GM19372 (cell line): ENCODE results near the gene MMP23B.

ENCODE experiments used
- ATAC-seq: cut with Tn5 transposase; IDR thresholded peaks from one replicate; pipeline ENCODE4 v1.9.1; 2021; ENCODE audit warnings: mild to moderate bottlenecking, low read depth, moderate library complexity; ENCODE audit not compliant: unreplicated experiment

The MMP23B gene

DNA sequence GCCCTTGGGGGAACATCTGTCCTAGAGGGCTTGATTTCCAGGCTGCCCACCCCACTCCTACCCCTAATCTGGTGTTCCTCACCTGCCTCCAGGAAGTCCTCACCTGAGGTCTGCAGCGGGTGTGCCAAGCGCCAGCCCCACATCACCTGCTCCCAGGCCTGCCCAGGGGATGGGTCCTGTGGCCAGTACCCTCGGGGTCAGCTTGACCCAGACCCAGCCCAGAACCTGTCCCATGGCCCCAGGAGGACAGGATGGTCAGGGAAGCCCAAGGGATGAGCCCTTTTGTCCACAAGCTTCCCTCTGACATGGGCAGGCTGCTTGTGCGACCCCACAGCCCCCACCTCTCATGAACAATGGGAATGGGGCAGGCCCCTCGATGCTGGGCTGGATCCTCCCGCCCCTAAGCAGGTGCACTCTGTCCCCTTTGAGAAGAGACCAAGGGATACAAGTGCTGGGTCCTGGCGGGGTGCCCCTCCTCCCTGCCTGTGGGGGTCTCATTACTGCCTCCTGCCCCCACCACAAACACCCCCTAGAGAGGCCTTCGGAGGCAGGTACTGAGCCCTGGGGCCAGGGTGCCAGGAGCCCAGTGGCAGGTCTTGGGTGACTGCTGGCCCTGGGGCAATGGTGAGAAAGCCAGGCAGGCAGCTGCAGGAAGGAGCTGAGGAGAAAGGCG lies 13.4 kb upstream of the MMP23B start:
- ATAC-seq = no peak

DNA sequence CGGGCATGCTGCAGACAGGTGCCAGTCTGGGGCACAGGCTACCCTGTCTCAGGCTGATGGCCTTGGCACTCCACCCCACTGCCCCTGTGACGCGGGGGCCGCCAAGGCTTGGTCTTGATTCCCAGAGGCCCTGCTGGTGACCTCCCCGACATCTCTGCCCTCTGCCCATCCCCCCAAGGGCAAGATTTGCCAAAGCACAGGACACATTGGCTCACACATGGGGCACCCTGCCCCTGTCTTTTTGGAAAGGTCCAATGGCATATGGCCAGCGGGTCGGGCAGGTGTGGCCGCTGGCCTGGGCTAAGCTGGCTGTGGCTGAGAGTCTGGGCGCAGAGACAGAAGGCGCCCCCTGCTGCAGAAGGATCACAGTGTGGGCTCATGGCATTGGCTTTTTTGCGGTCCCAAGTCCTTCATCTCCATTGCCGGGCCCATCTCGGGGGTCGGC lies 12.0 kb upstream of the MMP23B start:
- no peak for ATAC-seq

DNA sequence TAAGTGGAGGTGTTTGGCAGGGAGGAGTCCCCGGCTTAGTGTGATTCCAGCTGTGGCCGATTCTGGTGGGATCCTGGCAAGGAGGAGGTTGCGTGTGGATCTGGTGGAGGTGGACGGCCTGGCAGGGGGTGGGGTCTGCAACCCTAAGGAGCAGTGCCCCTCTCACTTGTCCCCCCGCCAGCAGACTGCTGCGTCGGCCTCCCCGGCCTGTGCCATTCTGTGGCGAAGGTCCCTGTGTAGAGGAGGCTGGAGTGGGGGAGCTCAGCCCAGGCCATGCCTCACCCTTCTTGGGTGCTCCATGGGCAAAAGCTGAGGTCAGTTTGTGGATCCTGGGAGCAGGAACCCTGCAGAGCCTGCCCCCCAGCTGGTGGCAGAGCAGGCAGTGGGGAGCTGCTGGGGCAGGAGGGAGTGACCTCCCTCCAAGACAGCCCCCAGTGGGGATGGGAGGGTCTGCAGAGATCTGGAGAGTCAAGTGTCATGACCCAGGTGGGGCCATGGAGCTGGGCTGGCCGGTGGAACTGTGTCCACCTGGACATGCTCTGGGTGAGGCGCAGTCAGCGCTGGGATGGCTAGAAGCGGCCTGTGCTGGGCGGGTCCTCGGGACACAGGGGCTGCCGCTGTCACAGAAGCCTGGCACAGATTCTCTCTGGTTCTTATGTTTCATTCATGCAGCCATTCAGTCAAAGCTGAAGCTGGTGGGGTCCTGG lies 11.4 kb upstream of the MMP23B start:
- no peak for ATAC-seq

DNA sequence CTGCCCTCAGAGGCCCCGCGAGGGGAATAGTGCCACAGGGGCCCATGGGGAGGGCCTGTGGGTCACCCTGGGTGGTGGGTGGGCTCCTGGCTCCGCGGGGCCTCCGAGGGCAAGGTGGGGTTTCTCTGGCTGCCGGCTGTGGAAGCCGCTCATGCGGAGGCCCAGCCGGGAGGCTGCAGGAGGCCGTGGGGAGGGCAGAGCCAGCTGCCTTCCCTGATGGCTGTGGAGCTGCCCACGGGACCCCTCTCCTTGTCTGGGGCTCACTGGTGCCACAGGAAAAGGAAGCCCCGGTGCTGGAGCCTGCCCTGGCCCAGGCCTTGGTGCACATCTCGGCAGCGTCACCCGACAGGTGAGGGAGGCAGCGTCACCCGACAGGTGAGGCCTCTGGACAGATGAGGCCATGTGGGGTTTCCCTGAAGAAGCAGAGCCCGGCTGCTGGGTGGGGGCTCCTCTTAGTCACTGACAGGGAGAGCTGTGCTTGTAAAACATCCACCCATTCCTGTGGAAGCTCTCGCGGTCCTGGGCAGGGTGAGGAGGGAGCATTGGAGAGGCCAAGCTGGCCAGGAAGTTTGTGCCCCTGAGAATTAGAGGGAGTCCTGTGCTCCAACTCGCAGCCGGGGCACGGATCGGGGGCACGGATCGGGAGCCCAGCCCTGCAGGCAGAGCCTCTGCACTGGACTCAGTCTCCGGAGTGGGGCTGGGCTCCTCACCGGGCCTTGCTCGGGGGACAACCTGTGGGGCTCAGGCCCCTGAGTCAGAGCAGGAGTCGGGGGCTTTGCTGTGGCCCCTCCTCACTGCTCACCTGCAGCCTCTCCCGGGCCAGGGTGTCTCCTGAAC lies 10.6 kb upstream of the MMP23B start:
- no peak for ATAC-seq

- ATAC-seq = no peak
Measured at GRCh38 chr1:1622010-1622787, 9.8 kb upstream of the MMP23B start.

DNA sequence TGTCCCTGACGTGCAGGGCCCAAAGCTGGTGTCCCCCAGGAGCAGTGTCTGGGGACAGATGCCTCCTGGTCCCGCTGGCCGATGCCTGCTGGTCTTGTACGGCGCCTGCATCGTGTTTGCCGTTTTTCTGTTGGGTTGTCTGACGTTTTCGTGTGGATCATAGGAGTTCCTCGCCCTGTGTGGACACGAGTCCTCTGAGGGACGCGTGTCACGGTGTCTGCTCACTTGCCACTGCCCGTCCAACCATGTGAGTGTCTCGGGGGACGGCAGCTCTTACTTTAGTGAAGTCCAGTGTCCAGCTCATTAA lies 9.2 kb upstream of the MMP23B start:
- ATAC-seq = no peak

DNA sequence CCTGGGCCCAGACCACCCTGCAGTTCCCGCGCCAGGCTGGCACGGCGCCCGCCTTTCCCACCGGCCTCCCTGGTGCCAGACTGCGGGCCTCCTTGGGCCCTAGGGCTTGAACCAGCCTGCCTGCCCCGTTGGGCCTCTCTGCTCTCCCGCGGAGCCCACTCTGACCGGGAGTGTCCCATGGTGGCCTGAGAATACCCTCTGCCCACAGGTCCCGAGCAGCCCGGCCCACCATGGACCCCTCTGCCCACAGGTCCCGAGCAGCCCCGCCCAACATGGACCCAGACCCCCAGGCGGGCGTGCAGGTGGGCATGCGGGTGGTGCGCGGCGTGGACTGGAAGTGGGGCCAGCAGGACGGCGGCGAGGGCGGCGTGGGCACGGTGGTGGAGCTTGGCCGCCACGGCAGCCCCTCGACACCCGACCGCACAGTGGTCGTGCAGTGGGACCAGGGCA lies 8.8 kb upstream of the MMP23B start:
- no peak for ATAC-seq

- no peak for ATAC-seq
Measured at GRCh38 chr1:1623631-1624442, 8.1 kb upstream of the MMP23B start.

DNA sequence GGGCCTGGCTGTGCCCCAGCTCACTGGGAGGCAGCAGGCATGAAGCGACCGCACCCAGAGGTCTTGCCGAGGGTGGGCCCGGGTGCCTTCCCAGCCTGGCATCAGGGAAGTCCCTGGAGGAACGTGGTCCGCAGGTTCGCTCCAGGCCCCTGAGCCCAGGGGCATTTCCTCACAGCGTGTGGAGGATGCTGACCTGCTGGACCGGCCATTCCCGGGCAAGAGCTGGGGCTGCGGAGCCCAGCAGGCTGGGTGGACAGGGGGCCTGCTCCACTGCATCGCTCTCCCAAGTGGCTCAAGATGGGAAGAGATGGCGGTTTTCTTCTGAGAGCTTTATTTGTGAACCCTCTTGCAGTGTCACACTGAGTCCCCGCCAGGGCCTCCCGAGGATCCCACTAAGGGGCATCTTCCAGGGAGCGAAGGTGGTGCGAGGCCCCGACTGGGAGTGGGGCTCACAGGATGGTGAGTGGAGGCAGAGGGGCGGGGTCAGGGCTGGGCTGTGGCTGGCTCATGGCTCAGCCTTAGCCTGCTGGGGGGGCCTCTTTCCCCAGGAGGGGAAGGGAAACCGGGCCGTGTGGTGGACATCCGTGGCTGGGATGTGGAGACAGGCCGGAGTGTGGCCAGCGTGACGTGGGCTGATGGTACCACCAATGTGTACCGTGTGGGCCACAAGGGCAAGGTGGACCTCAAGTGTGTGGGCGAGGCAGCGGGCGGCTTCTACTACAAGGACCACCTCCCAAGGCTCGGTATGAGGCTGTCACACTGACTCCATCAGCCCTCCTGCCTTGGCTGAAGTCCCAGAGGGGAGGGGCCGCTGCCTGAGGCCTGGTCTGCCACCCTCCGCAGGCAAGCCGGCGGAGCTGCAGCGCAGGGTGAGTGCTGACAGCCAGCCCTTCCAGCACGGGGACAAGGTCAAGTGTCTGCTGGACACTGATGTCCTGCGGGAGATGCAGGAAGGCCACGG lies 7.2 kb upstream of the MMP23B start:
- no peak for ATAC-seq

DNA sequence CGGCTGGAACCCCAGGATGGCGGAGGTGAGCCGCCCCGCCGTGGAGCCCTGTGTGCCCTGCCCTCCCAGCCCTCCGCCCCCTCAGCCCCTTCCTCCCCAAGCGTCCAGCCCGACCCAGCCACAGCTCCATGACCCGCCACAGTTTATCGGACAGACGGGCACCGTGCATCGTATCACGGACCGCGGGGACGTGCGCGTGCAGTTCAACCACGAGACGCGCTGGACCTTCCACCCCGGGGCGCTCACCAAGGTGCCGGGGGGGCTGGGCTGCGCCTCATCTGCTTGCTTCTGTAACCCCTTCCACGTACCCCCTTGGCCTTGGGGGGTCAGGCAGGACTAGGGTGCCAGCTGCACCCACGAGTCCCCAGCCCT lies 6.6 kb upstream of the MMP23B start:
- no peak for ATAC-seq

GRCh38 chr1:1625824-1626206 lies 6.2 kb upstream of the MMP23B start:
- no peak for ATAC-seq

DNA sequence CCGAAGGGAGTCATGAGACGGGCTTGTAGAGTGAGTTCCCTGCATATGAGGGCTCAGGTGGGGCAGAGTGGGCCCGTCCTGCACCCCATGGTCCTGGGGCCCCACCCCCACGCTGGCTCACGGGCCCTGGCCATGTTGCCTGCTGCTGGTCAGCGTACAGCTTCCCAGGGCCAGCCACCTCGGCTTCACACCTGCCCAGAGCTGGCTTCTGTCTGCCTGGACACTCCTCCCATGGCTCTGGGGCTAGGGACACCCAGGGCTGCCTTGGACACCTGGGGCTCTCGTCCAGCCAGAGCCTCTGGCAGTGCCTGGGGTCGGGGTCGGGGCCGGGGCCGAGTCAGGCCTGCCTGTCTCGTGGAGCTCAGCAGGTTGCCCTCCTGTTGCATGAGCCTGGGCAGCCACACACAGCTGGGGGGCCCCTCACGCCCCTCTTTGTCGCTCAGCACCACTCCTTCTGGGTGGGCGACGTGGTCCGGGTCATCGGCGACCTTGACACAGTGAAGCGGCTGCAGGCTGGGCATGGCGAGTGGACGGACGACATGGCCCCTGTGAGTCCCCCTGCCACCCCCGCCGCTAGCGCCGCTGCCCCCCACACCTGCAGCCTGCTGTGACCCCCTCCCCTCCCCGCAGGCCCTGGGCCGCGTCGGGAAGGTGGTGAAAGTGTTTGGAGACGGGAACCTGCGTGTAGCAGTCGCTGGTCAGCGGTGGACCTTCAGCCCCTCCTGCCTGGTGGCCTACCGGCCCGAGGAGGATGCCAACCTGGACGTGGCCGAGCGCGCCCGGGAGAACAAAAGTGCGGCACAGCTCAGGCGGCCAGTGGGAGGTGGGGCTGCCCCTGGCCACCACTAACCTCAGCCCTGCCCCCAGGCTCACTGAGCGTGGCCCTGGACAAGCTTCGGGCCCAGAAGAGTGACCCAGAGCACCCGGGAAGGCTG lies 5.5 kb upstream of the MMP23B start:
- ATAC-seq = no peak

- no peak for ATAC-seq
Measured at GRCh38 chr1:1627261-1627828, 4.6 kb upstream of the MMP23B start.

- ATAC-seq = no peak
Measured at GRCh38 chr1:1627829-1628753, 3.9 kb upstream of the MMP23B start.

- ATAC-seq = no peak
Measured at GRCh38 chr1:1628754-1629429, 3.1 kb upstream of the MMP23B start.
